ENCODE measurements around the gene CHSY3. TPM values are rescaled to one million over a fixed set of nuclear protein-coding genes. Genes with fewer than 3 reads are reported as not detected.

Gene CHSY3
- total RNA-seq, 1 donor from 2014 or later = 51.3 TPM

DNA sequence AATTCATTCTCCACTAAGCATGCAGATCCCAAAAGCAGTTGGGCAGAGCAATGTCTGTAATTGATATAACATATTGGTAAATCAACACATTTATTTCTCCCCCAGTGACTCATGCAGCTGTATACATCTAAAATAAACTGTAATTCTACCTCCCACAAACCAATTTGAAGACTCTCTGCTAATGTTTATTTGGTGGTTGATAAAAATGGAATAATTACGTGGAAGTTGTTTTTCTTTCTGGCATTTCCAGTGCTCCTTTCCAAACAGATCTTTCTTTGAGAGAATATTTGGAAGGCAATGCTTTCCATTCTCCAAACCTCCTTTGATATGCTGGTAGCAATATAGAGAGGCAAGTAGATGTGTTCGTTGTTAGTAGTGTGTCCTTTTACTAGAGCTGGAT, 194.7 kb downstream of the CHSY3 start:
- no peak for DNase-seq (ENCODE audit: low spot score in 2 of 2)
- intact Hi-C loops (cut with DNase I) = no loop called here
- H3K27me3 ChIP-seq = no peaks in the 10 kb centered on the region
- H3K27ac ChIP-seq = no peak overlapping the region
- H3K4me1 ChIP-seq = no peaks in the 10 kb centered on the region
- H3K36me3 ChIP-seq = no peaks in the 10 kb centered on the region
- H3K4me3 ChIP-seq = no peak overlapping the region
- TF ChIP-seq, protein P1, sequence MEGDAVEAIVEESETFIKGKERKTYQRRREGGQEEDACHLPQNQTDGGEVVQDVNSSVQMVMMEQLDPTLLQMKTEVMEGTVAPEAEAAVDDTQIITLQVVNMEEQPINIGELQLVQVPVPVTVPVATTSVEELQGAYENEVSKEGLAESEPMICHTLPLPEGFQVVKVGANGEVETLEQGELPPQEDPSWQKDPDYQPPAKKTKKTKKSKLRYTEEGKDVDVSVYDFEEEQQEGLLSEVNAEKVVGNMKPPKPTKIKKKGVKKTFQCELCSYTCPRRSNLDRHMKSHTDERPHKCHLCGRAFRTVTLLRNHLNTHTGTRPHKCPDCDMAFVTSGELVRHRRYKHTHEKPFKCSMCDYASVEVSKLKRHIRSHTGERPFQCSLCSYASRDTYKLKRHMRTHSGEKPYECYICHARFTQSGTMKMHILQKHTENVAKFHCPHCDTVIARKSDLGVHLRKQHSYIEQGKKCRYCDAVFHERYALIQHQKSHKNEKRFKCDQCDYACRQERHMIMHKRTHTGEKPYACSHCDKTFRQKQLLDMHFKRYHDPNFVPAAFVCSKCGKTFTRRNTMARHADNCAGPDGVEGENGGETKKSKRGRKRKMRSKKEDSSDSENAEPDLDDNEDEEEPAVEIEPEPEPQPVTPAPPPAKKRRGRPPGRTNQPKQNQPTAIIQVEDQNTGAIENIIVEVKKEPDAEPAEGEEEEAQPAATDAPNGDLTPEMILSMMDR (IDR thresholded peaks at IDR 0.05) = no peak
- no peaks in the 10 kb centered on the region for H3K9me3 ChIP-seq

GRCh38 chr5:130102375-130102774, 198.1 kb downstream of the CHSY3 start:
- DNase-seq (ENCODE audit: low spot score in 2 of 2) = no peak
- Histone ChIP-seq H3K4me1 (no peaks in the 10 kb centered on the region), H3K27ac (no peak overlapping the region), H3K4me3 (no peak overlapping the region), H3K9me3 (no peaks in the 10 kb centered on the region), H3K36me3 (no peaks in the 10 kb centered on the region), H3K27me3 (no peaks in the 10 kb centered on the region)
- TF ChIP-seq, protein P1 (IDR thresholded peaks at IDR 0.05) = no peak
- intact Hi-C loops (cut with DNase I) = loop anchor here (10.0 kb wide), 1 partner anchor 442 kb away; no protein-coding TSS in a partner anchor

DNA sequence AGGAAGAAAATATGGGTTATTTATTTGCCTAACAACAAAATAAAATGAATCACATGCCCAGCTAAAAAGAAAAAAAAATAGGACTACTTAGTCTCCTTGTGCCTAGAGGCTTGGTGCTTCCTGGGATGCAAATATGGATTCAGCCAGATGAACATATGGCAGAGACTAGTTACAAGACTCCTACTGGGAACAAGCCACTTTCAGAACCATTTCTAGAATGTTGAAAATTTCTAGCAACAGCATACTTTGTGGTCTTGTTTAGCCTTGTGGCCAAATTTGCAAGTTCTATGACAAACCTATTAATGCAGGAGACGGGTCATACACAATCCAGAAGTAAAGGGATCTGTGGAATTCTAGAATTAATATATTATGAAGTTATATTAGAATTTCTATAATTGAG, 198.7 kb downstream of the CHSY3 start:
- H3K27ac ChIP-seq = no peak overlapping the region
- H3K4me3 ChIP-seq = no peak overlapping the region
- H3K27me3 ChIP-seq = no peaks in the 10 kb centered on the region
- H3K36me3 ChIP-seq = no peaks in the 10 kb centered on the region
- DNase-seq (ENCODE audit: low spot score in 2 of 2) = no peak
- H3K4me1 ChIP-seq = no peaks in the 10 kb centered on the region
- TF ChIP-seq, protein P1 (IDR thresholded peaks at IDR 0.05) = no peak
- intact Hi-C loops (cut with DNase I) = loop anchor here (10.0 kb wide), 1 partner anchor 442 kb away; no protein-coding TSS in a partner anchor
- H3K9me3 ChIP-seq = no peaks in the 10 kb centered on the region

GRCh38 chr5:130104895-130105688, 200.8 kb downstream of the CHSY3 start:
- no peaks in the 10 kb centered on the region for H3K9me3 ChIP-seq
- intact Hi-C loops (cut with DNase I) = loop anchor here (10.0 kb wide), 1 partner anchor 440 kb away; no protein-coding TSS in a partner anchor
- no peaks in the 10 kb centered on the region for H3K4me1 ChIP-seq
- H3K27me3 ChIP-seq = no peaks in the 10 kb centered on the region
- no peaks in the 10 kb centered on the region for H3K36me3 ChIP-seq
- TF ChIP-seq, protein P1 (IDR thresholded peaks at IDR 0.05) = no peak
- no peak overlapping the region for H3K27ac ChIP-seq
- no peak overlapping the region for H3K4me3 ChIP-seq
- DNase-seq (ENCODE audit: low spot score in 2 of 2) = no peak

DNA sequence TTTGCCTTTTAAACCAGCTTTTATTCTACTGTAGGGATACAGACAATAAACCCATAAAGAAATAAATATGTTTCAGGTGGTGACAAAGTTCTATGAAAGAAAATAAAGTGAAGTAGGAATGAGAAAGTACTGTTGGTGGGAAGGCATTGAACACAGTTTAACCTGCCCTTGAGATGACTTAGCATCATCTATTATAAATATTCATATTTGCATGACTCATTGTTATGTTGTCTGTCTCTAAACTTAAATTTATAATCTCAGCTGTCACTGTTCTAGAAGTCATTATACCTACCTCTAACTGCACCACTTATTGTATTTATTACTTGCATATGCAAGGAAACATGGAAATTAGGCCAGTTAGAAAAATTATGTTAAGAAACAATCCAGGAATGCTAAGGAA, 202.2 kb downstream of the CHSY3 start:
- no peak overlapping the region for H3K4me3 ChIP-seq
- TF ChIP-seq, protein P1 (IDR thresholded peaks at IDR 0.05) = no peak
- H3K27ac ChIP-seq = no peak overlapping the region
- no peak for DNase-seq (ENCODE audit: low spot score in 2 of 2)
- no peaks in the 10 kb centered on the region for H3K9me3 ChIP-seq
- H3K36me3 ChIP-seq = no peaks in the 10 kb centered on the region
- H3K4me1 ChIP-seq = no peaks in the 10 kb centered on the region
- H3K27me3 ChIP-seq = no peaks in the 10 kb centered on the region
- intact Hi-C loops (cut with DNase I) = loop anchor here (10.0 kb wide), 1 partner anchor 438 kb away; no protein-coding TSS in a partner anchor
